ENCODE measurements around the gene RPL10.
A peak's percentile ranks its signal among the peaks of the same experiment; 100 is the strongest.
"Not testable (repeated sequence)": the region's sequence is repeated elsewhere in the genome, so short reads cannot be mapped to it uniquely, and the experiment has no call there.

RPL10 gene

GRCh38 chrX:154378059-154378798 lies 19.9 kb upstream of the RPL10 start:
- DNase-seq (ENCODE audit: low read depth in 2 of 2): no peak

GRCh38 chrX:154378799-154379568 lies 19.2 kb upstream of the RPL10 start, which contains the start of gene EMD:
TSS of gene EMD (plus strand) at chrX:154379295. CDS start at chrX:154379485, 190 bp downstream.
- DNase-seq (ENCODE audit: low read depth in 2 of 2): peak; percentile 87 to 93

DNA sequence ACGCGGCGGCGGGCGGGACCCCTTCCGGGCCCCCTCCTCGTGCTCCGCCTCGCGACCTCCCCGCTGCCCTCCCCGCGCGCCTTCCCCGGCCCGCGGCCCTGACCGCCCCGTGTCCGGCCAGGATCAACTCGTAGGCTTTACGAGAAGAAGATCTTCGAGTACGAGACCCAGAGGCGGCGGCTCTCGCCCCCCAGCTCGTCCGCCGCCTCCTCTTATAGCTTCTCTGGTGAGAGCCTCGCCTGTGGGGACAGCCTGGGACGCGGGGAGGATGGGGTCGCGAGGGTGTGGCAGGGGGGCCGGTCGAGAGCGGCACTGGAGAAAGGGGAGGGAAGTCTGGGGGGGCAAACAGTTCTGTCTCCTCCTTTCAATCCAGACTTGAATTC lies 18.6 kb upstream of the RPL10 start:
- DNase-seq (ENCODE audit: low read depth in 2 of 2): no peak

DNA sequence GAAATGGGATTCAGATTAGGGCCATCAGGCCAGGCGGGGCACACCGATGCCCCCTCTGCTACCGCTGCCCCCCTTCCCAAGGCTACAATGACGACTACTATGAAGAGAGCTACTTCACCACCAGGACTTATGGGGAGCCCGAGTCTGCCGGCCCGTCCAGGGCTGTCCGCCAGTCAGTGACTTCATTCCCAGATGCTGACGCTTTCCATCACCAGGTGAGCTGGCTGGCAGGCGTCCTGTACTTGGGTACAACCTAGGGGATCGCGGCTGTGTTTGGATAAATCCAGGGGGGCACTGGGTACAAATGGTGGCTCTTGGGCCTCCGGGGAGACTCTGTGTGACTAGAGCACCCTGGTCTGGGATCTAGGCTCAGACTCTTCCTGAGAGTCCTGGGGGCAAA lies 18.0 kb upstream of the RPL10 start:
- DNase-seq (ENCODE audit: low read depth in 2 of 2): no peak

DNA sequence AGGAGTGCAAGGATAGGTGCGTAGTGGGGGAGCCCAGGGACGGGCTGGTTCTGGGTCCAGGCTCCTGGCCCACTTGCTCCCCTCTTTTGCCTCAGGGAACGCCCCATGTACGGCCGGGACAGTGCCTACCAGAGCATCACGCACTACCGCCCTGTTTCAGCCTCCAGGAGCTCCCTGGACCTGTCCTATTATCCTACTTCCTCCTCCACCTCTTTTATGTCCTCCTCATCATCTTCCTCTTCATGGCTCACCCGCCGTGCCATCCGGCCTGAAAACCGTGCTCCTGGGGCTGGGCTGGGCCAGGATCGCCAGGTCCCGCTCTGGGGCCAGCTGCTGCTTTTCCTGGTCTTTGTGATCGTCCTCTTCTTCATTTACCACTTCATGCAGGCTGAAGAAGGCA lies 17.4 kb upstream of the RPL10 start:
- DNase-seq (ENCODE audit: low read depth in 2 of 2): no peak

- DNase-seq (ENCODE audit: low read depth in 2 of 2): no peak
Measured at GRCh38 chrX:154381271-154381670, 16.9 kb upstream of the RPL10 start.

GRCh38 chrX:154382483-154383069 lies 15.6 kb upstream of the RPL10 start:
- DNase-seq (ENCODE audit: low read depth in 2 of 2): no peak

DNA sequence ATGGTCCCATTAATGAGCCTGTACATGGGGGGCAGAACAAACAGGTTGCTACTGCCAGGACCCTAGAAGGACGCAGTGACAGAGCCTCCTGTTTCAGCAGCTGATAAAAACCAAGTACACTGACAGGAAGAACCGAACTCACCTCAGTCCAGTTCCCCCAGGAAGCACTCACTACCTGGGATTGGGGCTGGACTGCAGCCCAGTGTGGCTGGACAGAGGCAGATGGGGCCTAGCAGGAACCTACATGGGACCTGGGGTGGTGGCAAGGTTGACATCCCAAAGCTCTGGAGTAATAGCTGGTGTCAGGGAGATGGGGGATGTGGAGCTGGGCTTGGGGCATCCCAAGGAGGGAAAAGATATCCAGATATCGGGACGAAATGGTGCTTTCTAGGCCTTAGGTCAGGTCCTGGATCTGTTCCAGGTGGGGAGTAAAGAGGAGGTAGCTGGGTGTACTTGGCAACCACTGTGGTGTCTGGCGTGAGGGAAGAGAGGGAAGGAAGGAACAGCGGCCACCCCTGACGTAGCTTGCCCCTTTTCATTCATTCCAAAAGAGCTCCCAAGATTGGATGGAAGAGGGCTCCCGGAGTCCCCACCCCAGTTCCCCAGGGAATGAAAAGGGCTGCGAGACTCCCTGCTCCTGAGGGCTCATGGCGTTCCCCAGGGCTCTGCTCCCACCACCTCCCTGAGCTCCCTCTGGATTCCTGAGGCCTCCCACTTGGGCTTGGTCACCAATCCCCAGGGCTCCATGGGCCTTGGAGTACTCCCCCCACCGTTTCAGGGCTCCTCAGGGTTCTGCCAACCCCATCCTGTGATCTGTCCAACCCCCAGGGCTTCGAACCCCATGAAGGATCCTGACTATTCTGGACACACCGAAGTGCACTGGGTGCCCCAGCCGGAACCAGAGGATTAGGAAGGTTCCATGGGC lies 14.6 kb upstream of the RPL10 start:
- DNase-seq (ENCODE audit: low read depth in 2 of 2): no peak

DNA sequence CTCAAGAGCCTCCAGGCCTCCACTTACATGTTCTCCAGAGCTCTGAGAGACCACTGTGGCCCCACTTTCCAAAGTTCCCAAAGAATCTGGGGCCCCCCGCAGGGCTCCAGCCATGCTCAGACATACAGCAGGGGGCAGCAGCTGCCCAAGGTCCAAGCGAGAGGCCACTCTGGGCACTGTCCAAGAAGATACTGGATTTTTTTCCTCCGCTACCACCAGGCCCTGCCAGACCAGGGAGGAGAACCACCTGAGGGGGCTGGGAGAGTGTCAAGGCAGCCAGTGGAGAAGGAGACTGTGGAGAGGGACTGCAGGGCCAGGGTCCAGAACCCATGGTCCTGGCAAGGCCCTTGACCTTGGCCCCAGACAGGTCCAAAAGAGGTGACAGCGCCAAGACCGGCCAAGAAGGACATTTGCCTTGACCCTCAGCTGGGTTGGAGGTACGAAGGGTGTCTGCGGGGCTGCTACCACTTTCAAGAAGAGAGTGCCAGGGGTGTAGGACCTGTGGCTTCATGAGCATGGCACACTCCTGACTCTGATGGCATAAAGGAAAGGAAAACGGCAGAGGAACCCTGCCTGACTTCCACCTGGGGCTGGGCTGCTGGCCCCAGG lies 13.8 kb upstream of the RPL10 start:
- DNase-seq (ENCODE audit: low read depth in 2 of 2): no peak

DNA sequence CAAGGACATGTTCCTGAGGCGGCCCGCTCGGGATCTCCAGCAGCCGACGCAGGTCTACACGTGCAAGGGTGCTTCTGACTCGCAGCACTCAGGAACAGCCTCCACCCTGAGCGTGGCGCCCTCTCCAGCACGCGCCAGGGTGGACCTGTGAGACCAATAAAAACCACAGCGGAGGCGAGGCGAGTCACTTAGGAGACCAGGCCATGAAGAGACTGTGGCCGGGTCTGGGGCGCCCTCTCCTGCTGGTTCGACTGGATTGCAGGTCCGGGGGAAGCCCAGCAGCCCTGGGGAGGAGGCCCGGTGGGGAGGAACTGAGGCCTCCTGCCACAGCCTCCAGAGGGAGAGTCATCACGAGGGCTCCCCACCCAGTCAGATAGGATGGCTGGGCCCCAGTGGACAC lies 10.1 kb upstream of the RPL10 start:
- DNase-seq (ENCODE audit: low read depth in 2 of 2): not testable (repeated sequence)

DNA sequence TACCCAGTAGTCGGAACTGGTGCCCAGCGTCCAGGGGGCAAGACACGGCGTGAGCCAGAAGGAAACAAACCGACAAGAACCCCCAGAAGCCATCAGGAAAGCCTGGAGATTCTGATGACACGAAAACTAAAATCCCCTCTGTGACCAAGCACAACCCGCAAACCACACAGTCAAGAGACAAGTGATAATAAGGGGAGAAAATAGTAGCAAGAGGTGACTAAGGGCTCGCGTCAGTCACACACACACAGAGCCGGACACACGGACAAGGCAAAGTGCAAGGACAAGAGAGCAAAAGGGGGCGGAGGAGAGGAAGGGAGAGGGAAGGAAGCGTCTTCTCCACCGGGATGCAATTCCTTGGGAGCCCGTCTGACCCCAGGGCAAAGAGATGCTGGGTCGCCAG lies 9.5 kb upstream of the RPL10 start:
- not testable (repeated sequence) for DNase-seq (ENCODE audit: low read depth in 2 of 2)

DNA sequence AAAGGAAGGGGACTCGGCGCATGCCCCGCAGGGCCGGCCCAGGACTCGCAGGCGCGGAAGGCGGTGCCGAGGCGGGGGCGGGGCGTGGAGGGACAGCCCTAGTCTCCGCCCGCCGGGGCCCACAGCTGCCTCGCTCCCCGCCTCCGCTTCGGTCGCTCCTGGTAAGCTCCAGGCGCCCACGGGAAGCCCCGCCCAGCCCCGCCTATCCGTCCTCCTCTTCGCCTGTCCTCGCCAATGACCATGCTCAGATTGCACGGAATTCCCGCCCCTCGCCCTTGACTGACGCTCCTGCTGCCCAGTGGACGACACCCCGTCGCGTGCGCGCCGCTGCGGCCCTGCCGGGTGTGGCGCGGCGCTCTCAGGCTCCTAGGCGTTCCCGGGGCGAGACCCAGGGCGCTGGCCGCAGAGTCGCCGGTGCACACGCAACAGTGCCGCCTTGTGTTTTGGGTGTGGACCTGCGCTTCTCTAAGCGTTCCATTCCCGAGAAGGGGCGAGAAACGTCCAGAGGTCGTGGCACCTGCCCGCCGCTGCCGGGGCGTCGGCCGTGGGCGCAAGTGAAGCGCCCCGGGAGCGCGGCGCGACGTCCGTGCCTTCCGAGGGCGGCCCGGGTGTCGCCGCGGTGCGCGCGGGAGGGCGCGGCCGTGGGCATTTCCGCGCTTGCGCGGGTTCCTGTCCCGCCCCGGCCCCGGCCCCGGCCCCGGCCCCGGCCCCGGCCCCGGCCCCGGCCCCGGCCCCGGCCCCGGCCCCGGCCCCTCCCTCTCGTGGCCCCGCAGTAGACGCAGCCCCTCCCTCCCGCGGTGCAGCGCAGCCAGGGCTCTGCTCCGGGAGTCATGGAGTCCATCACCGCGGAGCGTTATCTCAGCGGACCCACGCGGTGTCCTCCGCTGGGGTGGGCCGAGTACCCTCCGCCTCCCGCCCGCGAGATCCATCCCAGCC lies 8.1 kb upstream of the RPL10 start:
- not testable (repeated sequence) for DNase-seq (ENCODE audit: low read depth in 2 of 2)

DNA sequence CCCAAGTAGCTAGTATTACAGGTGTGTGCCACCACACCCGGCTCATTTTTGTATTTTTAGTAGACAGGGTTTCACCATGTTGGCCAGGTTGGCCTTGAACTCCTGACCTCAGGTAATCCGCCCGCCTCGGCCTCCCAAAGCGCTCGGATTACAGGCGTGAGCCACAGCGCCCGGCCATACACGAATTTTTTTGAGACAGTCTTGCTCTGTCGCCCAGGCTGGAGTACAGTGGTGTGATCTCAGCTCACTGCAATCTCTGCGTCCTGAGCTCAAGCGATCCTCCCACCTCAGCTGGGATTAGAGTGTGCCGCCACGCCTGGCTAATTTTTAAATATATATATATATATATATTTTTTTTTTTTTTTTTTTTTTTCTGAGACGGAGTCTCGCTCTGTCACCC lies 1.8 kb upstream of the RPL10 start:
- DNase-seq (ENCODE audit: low read depth in 2 of 2): not testable (repeated sequence)

DNA sequence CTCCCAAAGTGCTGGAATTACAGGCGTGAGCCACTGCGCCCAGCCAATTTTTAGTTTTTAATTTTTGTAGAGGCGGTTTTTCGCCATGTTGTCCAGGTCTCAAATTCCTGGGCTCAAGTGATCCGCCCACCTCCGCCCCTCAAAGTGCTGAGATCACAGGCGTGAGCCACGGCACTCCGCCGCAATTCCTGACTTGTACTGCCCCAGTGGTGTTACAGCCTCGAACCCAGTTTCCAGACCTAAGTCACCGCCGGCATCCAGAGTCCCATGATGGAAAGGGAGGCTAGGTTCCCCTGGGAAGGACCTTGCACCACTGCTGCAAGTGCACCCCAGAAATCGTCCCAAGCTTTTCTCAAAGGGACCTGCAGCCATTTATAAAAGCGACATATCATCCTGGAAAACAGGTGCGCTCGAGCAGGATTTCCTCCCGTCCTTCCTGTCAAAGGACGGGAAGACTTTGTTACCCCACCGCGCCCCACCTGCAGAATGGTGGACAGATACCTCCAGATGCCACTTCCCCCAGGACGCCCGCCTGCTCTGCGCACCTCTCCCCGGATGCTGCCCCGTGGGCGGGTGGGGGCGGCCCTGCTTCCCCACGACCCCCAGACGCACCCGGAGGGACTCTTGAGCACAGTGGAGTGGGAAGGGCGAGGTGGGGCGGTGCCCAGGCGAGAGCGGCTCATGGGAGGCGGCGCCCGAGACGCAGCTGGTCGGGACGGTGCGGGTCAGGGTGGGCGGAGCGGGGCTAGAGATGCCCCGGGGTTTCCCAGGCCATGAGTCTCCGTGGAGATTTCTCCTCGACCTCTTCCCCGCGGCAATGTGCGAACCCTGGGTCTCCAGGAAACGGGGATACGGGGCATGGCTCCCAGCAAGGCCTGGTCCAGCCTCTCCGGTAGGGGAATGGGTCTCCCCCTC lies 947 bp upstream of the RPL10 start:
- DNase-seq (ENCODE audit: low read depth in 2 of 2): peak in 1 of 2 donors; percentile 64

GRCh38 chrX:154398668-154399526 lies 720 bp downstream of the RPL10 start:
- DNase-seq (ENCODE audit: low read depth in 2 of 2): peak; percentile 68 to 72

GRCh38 chrX:154399527-154400368 lies 1.6 kb downstream of the RPL10 start:
- no peak for DNase-seq (ENCODE audit: low read depth in 2 of 2)

DNA sequence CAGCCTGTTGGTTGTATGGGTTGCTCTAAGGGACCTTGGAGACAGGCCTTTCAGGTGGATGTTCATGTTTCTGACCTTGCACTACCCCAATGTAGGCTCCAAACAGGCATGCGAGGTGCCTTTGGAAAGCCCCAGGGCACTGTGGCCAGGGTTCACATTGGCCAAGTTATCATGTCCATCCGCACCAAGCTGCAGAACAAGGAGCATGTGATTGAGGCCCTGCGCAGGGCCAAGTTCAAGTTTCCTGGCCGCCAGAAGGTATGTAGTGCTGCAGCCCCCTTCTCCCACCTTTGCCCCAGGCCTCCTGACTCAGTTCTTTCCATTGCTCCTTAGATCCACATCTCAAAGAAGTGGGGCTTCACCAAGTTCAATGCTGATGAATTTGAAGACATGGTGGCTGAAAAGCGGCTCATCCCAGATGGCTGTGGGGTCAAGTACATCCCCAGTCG lies 2.2 kb downstream of the RPL10 start:
- DNase-seq (ENCODE audit: low read depth in 2 of 2): not testable (repeated sequence)

All from stimulated activated CD4-positive, alpha-beta T cell treated with anti-CD3 and anti-CD28 coated beads, Interleukin-1b, Interleukin-23, amount 100 ng/mL, for 4 hours (primary cell).